ENCODE data around the gene CELA2A.

CELA2A gene

DNA sequence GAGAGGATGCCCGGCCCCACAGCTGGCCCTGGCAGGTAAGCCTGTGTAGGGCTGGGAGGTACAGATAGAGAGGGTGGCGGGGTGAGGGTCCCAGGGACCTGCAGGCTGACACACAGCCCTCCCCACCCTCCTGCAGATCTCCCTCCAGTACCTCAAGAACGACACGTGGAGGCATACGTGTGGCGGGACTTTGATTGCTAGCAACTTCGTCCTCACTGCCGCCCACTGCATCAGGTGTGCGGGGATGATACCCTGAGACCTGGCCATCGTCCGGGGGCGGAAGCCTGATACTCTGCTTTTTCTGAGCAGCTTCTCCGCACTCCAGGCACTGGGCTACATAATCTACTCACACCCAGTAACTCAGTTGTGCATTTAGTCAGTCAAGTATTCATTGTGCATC, 16.2 kb upstream of the CELA2A start:
- TF ChIP-seq, protein P1, sequence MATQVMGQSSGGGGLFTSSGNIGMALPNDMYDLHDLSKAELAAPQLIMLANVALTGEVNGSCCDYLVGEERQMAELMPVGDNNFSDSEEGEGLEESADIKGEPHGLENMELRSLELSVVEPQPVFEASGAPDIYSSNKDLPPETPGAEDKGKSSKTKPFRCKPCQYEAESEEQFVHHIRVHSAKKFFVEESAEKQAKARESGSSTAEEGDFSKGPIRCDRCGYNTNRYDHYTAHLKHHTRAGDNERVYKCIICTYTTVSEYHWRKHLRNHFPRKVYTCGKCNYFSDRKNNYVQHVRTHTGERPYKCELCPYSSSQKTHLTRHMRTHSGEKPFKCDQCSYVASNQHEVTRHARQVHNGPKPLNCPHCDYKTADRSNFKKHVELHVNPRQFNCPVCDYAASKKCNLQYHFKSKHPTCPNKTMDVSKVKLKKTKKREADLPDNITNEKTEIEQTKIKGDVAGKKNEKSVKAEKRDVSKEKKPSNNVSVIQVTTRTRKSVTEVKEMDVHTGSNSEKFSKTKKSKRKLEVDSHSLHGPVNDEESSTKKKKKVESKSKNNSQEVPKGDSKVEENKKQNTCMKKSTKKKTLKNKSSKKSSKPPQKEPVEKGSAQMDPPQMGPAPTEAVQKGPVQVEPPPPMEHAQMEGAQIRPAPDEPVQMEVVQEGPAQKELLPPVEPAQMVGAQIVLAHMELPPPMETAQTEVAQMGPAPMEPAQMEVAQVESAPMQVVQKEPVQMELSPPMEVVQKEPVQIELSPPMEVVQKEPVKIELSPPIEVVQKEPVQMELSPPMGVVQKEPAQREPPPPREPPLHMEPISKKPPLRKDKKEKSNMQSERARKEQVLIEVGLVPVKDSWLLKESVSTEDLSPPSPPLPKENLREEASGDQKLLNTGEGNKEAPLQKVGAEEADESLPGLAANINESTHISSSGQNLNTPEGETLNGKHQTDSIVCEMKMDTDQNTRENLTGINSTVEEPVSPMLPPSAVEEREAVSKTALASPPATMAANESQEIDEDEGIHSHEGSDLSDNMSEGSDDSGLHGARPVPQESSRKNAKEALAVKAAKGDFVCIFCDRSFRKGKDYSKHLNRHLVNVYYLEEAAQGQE (IDR thresholded peaks at IDR 0.05; ENCODE audit: low read depth): no peak
- TF ChIP-seq EGR1 (IDR thresholded peaks at IDR 0.05) (no peak), YY1 (IDR thresholded peaks at IDR 0.05; ENCODE audit: low read depth) (no peak), TEAD4 (IDR thresholded peaks at IDR 0.05) (no peak), TAF1 (IDR thresholded peaks at IDR 0.05; ENCODE audit: low read depth) (no peak), ZBTB7A (IDR thresholded peaks at IDR 0.05; ENCODE audit: low read depth) (no peak), CEBPB (IDR thresholded peaks at IDR 0.05) (no peak), RAD21 (IDR thresholded peaks at IDR 0.05; ENCODE audit: low read depth) (no peak)
- TF ChIP-seq, protein P2, sequence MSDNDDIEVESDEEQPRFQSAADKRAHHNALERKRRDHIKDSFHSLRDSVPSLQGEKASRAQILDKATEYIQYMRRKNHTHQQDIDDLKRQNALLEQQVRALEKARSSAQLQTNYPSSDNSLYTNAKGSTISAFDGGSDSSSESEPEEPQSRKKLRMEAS (IDR thresholded peaks at IDR 0.05): no peak
- TF ChIP-seq, protein P3, sequence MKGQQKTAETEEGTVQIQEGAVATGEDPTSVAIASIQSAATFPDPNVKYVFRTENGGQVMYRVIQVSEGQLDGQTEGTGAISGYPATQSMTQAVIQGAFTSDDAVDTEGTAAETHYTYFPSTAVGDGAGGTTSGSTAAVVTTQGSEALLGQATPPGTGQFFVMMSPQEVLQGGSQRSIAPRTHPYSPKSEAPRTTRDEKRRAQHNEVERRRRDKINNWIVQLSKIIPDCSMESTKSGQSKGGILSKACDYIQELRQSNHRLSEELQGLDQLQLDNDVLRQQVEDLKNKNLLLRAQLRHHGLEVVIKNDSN (IDR thresholded peaks at IDR 0.05): no peak

DNA sequence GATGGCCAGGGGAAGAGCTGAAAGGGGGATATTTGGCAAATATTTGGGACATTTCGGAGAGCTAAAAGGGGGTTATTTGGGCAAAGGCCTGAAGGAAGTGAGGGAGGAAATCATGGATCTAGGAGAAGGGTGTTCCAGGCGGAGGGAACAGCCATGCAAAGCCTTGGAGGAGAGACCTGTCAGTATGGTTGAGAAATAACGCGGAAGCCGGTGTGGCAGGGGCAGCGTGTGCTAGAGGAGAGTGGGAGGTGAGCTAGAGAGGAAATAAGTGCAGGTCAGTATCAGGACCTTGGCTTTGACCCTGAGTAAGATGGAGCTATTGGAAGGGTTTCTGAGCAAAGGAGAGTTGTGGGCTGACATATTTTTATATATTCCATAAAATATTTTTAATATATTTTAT, 15.3 kb upstream of the CELA2A start:
- no peak for TF ChIP-seq ZBTB7A (IDR thresholded peaks at IDR 0.05; ENCODE audit: low read depth)
- TF ChIP-seq, protein P3 (IDR thresholded peaks at IDR 0.05): no peak
- no peak for TF ChIP-seq TCF12 (IDR thresholded peaks at IDR 0.05; ENCODE audit: low read depth)
- no peak for TF ChIP-seq EGR1 (IDR thresholded peaks at IDR 0.05)

DNA sequence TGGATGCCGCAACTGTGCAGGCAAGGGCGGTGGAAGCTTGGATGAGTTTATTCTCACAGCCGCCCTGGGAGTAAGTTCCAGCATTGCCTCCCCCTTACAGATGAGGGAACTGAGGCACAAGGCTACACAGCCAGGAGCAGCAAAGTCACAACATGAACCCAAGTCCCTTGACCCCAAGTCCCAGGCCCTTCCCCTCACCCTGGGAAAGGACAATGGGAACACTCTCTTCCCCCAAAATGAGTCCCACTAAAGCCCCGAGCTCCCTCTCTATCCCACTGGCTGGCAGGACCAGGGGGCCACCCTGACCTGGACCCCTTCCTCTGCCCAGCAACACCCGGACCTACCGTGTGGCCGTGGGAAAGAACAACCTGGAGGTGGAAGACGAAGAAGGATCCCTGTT, 14.4 kb upstream of the CELA2A start:
- no peak for TF ChIP-seq TCF12 (IDR thresholded peaks at IDR 0.05; ENCODE audit: low read depth)
- TF ChIP-seq EP300 (IDR thresholded peaks at IDR 0.05; ENCODE audit: borderline replicate concordance): no peak
- TF ChIP-seq, protein P1 (IDR thresholded peaks at IDR 0.05; ENCODE audit: low read depth): no peak
- TF ChIP-seq FOXM1 (IDR thresholded peaks at IDR 0.05; ENCODE audit: borderline replicate concordance, low read depth): no peak
- TF ChIP-seq, protein P2 (IDR thresholded peaks at IDR 0.05): no peak
- no peak for TF ChIP-seq TAF1 (IDR thresholded peaks at IDR 0.05; ENCODE audit: low read depth)
- no peak for TF ChIP-seq CREB1 (IDR thresholded peaks at IDR 0.05; ENCODE audit: low read depth)
- TF ChIP-seq, protein P3 (IDR thresholded peaks at IDR 0.05): no peak

DNA sequence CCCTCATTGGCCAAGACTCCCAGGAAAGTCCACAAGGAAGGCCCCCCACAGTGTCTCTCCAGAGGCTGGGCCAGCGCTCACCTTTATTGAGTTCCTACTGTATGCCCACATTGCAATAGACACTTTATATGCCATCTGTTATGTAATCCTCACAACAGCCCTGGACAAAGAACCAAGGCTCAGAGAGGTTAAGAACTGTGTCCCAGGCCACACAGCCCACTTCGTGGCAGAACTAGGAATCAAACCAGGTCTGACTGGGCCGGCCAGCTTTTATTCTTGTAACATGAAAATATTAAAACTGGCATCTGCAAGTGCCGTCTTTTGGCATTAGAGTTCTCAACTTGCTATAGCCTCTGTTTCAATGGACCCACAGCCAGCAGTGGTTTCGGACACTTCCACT, 13.8 kb upstream of the CELA2A start:
- TF ChIP-seq TCF12 (IDR thresholded peaks at IDR 0.05; ENCODE audit: low read depth) (no peak), NFIC (IDR thresholded peaks at IDR 0.05) (no peak), YY1 (IDR thresholded peaks at IDR 0.05; ENCODE audit: low read depth) (no peak), CEBPB (IDR thresholded peaks at IDR 0.05) (no peak), ZBTB7A (IDR thresholded peaks at IDR 0.05; ENCODE audit: low read depth) (no peak), CREB1 (IDR thresholded peaks at IDR 0.05; ENCODE audit: low read depth) (no peak), RAD21 (IDR thresholded peaks at IDR 0.05; ENCODE audit: low read depth) (no peak), EGR1 (IDR thresholded peaks at IDR 0.05) (no peak), TAF1 (IDR thresholded peaks at IDR 0.05; ENCODE audit: low read depth) (no peak), EP300 (IDR thresholded peaks at IDR 0.05; ENCODE audit: borderline replicate concordance) (no peak), FOXM1 (IDR thresholded peaks at IDR 0.05; ENCODE audit: borderline replicate concordance, low read depth) (no peak), TEAD4 (IDR thresholded peaks at IDR 0.05) (no peak)
- TF ChIP-seq, protein P2 (IDR thresholded peaks at IDR 0.05): no peak
- TF ChIP-seq, protein P3 (IDR thresholded peaks at IDR 0.05): no peak
- TF ChIP-seq, protein P1 (IDR thresholded peaks at IDR 0.05; ENCODE audit: low read depth): no peak

All from Ishikawa (cell line).